Skin of body (tissue), 2 donors: Measurements from ENCODE around the gene MYBBP1A. TPM values are rescaled to one million over a fixed set of nuclear protein-coding genes. Genes with fewer than 3 reads are reported as not detected.
"Not testable (repeated sequence)": the region's sequence is repeated elsewhere in the genome, so short reads cannot be mapped to it uniquely, and the experiment has no call there.

Source experiments
- DNase-seq: peaks from one replicate; lab custom pipeline; 2025; lab: John Stamatoyannopoulos, UW
- total RNA-seq: library from RNA; depleted of rRNA; stranded (reverse); fragments of >200 nt; gene quantifications from one replicate; pipeline ENCODE4 v1.2.3, GENCODE V29; 2014

MYBBP1A gene
- total RNA-seq, 1 donor from 2014 or later: 30.2 TPM

DNA sequence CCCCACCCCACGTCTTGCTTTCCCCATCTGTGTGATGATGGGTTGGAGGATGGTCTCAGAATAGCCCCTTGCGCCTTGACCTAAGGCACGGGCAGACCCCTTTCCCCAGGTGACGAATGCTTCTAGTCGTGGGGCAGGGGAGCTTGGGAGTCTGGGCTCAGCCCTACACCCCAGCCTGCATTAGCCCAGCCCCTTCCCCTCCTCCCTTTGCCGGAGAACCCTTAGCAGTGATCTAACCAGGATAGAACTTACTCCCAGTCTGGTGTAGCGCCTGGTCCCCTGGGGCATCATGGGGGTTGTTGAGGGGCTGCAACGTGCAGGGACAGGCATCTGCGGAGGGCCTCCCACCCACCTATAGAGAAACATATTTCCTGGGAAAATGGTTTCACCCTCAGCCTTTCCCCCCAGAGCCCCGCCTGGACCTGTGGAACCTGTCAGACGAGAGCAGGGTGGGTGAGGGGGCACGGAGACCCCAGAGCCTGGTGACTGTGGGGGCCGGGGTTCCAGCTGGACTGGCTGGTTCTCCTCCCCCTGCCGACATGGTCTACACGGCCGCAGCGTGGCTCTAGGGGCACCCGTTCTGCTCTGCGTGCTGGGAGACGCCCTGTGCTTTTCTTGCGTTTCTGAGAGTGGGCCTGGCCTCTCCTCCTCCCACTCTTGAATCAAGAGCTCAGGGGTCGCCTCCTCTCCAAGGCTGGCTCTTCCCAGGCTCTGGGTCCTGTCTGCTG is 33.9 kb upstream of the MYBBP1A start:
- DNase-seq: no peak

DNA sequence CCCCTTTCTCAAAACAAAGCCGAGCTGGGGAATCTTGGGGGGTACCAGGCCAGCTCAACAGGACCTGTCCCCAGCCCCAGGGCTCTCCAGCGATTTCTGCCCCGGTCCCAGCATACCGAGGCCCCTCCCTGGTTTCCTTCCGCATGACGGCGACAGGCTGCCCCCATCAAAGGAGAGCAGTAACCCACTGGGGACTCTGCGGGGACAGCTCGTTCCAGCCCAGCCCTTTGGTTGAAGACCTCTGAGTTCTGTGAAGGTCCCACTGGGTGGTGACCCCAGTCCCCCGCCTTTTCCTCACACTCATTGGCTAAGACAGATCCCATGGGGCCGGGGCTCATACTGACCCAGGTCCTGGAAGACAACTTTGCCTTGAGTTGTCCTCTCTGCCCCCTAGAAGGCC is 33.2 kb upstream of the MYBBP1A start:
- DNase-seq: no peak

GRCh38 chr17:4587803-4588202 is 32.6 kb upstream of the MYBBP1A start:
- DNase-seq: no peak

DNA sequence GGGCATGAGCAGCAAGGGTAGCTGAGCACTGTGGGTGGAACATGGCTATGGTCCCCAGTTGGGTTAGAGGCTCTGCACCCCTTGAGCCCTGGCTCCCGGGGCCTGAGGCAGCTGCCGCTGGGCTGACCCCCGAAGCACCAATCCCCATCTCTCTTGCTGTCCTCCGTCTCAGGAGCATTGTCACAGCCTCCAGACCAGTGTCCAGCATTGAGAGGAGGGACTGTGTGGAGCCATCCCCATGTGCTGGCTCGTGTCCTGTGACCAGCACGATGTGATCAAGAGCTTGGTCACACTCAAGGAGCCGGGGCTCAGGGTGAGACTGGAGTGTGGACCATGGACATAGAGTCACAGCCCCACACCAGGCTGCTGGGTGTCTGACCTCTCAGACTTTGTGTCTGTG is 32.0 kb upstream of the MYBBP1A start:
- no peak for DNase-seq

DNA sequence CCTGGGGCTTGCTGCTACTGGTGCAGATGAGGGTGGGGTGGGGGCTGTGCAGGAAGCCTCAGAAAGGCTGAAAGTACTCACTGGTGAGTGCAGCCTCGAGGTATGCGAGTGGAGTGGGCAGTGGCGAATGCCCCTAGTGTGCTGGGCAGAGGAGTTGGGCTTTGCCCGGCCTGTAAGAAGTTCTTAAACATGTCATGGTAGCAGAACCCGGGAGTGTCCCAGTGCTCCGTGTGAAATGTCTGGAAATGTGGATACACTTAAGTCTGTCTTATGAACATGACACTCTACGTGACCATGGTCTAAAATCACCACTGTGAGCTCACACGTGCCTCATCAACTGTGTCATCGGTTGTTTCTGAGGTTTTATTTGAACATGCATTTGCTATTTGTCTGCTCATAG is 30.9 kb upstream of the MYBBP1A start:
- DNase-seq: no peak

- DNase-seq: no peak
Measured at GRCh38 chr17:4585638-4585994, 30.4 kb upstream of the MYBBP1A start.

DNA sequence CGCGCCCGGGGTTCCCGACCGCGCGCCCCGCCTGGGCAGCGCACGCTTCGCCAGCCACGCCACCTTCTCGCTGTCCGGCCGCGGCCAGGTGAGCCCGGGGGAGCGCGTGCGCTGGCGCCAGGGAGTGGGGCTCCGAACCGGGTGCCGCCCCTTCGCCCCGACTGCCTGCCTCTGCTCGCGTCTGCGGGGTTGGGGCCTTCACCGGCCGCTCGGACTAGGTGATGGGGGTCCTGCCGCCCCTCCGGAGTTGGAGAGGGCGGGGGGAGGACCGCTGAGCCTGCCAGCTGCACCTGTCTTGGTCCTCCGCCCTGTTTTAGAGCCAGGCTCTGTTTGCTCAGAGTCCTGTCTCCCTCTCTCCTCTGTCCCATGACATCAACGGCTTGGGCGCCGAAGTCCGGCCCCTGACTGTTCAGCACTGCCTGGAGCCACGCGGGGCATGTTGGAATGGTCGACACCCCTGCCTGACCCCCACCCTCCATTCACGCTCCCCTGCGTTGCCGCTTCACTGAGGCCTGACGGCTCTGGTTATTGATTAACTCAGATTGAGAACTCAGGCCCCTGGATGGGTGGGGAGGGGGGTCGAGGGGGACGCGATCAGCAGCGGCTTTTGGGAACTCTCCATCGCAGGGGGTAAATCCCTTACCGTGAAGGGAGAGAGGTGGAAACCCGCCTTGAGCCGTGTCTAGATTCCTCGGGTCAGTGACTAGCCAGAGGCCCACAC is 29.9 kb upstream of the MYBBP1A start:
- no peak for DNase-seq

DNA sequence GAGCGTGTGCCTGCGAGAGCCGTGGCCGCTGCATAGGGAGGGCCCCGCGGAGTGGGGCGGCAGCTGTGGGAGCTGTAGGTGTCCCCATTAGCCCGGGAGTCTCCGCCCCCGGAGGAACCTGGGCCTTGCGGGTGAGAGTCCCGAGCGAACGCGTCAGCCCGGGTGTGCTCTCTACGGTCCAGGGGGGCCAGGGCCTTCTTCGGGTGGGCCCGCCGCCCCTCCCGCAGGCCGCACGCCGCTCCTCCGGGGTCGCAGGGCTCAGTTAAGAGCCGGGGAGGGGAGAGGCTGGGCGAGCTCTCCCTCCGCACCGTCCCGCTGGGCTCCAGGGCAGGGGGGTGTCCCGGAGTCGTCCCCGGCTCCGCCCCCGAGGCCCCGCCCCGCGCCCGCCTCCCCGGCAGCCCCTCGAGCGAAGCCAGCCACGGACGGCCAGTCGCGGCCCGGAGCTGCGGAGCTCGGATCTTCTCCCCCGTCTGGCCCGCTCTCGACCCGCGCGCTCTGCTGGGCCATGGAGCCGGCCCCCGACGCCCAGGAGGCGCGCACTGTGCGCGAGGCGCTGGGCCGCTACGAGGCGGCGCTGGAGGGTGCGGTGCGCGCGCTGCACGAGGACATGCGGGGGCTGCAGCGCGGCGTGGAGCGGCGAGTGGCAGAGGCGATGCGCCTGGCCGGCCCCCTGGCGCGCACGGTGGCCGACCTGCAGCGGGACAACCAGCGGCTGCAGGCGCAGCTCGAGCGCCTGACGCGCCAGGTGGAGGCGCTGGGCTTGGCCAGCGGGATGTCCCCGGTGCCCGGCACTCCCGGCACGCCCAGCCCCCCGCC is 29.1 kb upstream of the MYBBP1A start, which contains the start of gene SMTNL2:
Gene SMTNL2, plus strand, starts transcription at position 429 of the 816 bp plus-strand sequence. Its CDS starts 77 bp downstream, at position 506.
- DNase-seq: no peak

GRCh38 chr17:4583782-4584100 is 28.6 kb upstream of the MYBBP1A start:
- DNase-seq: peak; percentile 14

DNA sequence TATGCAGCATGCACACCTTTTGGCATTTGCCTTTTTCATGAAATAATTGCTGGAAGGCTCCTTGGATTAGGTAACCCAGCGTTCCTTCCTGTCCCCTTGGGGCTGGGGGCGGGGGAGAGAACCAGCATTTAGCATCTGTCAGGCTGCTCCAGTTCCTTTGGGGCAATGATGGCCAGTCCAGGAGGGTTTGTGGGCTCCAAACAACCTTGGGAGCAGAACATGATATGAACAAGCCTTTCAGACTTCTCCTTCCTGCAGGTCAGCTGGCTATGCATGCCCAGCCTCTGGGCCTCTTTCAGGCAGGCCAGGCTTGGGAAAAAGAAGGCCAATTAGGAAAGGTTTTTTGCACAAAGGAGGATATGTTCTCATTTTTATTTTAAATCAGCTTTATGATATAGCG is 28.0 kb upstream of the MYBBP1A start:
- DNase-seq: no peak

DNA sequence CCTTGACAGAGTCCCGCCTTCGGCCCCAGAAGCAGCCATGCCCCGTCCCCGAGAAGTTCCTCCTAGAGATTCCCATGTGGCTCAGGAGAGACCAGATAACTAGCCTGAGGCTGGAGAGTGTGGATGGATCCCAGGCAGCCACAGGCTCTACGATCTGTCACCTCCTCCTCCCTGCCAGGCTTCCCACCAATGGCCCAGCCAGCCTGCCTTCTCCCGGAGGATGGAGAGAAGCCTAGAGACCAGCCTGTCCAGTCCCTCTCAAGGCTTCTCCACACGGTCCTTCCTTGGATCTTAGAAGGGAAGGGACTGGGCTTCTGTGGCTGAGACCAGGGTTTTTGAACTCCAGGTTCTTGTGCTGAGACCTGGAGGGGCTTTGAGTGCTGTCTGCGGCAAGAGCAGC is 27.5 kb upstream of the MYBBP1A start:
- DNase-seq: no peak

DNA sequence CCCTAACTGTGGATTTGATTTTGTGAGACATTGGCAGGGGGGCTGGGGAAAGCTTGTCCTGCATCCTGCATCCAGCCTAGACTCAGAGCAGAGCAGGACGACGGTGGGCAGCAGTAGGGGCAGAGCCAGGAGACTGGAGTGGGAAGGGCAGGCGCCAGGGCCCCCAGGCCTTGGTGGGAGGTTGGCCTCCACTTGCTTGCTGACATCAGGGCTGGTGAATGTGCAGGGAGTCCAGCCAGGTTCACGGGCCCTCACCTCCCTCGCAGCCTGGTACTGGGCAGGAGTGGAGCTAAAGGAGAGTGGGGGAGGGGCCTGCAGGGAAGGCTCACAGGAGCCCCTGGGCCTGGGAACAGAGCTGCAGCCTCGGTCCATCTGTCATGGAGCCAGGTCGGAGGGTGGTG is 26.9 kb upstream of the MYBBP1A start:
- DNase-seq: no peak

- DNase-seq: no peak
Measured at GRCh38 chr17:4580291-4580690, 25.1 kb upstream of the MYBBP1A start.

DNA sequence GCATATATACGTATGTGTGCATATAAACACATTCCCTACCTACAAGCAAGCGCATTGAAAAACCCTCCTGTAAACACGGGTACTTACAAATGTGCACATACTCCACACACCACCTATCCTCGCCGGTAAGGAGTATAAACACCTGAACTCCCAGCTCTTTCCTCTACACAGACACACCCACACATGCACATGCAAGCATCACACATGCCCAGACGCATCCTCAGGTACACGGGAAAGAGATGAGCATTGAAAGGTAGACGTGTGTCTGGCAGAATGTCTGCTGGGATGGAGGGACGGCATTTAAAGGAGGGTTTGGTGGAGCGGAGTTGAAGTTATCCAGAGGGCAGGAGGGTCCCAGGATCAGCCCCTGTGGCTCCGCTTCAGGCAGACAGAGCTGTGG is 24.5 kb upstream of the MYBBP1A start:
- DNase-seq: no peak

DNA sequence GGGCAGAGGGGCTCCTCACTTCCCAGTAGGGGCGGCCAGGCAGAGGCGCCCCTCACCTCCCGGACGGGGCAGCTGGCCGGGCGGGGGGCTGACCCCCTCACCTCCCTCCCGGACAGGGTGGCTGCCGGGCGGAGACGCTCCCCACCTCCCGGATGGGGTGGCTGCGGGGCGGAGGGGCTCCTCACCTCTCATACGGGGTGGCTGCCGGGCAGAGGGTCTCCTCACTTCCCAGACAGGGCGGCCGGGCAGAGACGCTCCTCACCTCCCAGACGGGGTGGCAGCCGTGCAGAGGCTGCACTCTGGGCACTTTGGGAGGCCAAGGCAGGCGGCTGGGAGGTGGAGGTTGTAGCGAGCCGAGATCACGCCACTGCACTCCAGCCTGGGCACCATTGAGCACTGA is 23.2 kb upstream of the MYBBP1A start:
- not testable (repeated sequence) for DNase-seq

DNA sequence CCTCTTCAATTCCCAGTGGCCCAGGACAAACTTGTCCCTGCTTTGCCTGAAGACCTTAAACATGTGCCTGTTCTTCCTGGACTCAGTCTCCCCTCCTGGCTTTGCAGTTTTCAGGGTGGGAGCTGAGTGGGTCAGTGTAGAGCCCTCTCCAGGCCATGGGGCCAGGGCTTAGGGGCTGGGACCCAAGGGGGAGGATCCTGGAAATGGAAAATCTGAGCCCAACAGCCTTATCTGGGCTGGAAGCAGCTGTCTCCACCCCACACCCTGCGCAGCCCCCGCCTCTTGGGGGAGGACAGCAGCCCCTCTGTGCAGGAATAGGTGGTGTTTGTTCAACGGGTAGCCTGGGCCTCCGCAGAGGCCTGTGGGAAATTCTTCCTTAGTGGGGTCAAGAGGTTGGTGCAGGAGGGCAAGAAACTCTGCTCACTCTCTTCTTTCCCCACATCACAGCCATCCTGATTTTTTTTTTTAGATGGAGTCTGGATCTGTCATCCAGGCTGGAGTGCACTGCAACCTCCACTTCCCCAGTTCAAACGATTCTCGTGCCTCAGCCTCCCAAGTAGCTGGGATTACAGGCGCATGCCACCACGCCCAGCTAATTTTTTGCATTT is 22.3 kb upstream of the MYBBP1A start:
- DNase-seq: no peak

- DNase-seq: no peak
Measured at GRCh38 chr17:4576729-4577322, 21.6 kb upstream of the MYBBP1A start.

GRCh38 chr17:4576161-4576558 is 21.0 kb upstream of the MYBBP1A start:
- no peak for DNase-seq

DNA sequence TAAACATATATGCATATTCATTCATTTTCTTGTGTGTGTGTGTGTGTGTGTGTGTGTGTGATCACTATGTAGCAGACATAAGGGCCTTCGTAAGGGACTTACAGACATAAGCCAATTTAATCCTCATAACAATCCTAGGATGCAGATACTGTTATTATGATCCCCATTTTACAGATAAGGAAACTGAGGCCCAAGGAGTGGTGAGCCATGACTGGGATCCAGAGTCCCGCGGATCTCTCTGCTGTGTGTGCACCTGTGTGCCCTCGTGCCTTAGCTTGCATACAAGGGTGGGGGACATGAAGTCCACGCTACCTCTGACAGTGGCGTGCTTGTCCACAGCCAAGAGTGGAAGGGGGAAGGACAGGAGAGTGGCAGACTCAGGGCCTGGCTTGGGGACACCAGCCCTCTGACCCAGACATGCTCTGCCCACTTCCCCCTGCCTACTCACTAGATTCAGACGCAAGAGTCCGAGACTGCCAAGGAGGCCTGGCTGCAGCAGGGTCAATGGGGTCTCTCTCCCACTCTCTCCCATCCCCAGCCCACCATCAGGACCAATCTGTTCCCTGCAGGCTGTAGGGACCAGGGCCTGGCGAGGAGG is 19.4 kb upstream of the MYBBP1A start:
- no peak for DNase-seq

DNA sequence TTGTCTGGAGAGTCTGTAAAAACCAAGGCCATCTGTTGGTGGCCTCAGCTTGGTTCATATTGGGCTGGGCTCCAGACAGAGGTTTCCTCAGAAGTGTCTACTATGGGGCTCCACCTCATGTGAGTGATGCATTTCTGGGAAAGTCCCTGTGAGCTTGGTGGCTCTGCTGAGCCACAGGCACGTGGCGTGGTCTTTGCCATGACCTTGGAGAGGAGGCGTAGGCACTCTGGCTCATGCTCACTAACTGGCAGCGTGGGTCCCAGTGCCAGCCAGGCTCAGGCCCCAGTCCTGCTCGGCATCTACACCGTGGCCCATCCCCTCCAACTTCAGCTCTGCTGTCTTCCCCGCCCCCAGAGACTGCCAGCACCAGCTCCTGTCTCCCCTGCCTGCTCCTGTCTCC is 18.5 kb upstream of the MYBBP1A start:
- DNase-seq: no peak

- no peak for DNase-seq
Measured at GRCh38 chr17:4573115-4573514, 17.9 kb upstream of the MYBBP1A start.
